ENCODE data around the gene TGFBR3. TPM values are rescaled to one million over a fixed set of nuclear protein-coding genes. Genes with fewer than 3 reads are reported as not detected.

TGFBR3 gene
- total and polyA plus RNA-seq, 9 of the 15 experiments (the other 6 are each of a cell fraction or from before 2014, with no cell fraction given) = 3.6 to 32.4 (median 15.6) TPM

GRCh38 chr1:91897016-91897415, 11.1 kb upstream of the TGFBR3 start (continued):
- TF ChIP-seq CLOCK (CRISPR knock-in tag; IDR thresholded peaks at IDR 0.05; ENCODE audit: borderline replicate concordance) (no peak), BRF1 (IDR thresholded peaks at IDR 0.05; ENCODE audit: borderline replicate concordance, extremely low read depth, insufficient read length) (no peak)

GRCh38 chr1:91895832-91896556, 10.0 kb upstream of the TGFBR3 start:
- peaks cover 4% of the 10 kb centered on the region; the same call in 1 of the 3 replicates for H3K79me2 ChIP-seq (ENCODE audit: control insufficient read depth, insufficient read depth, low read length)
- H3K36me3 ChIP-seq (ENCODE audit: control insufficient read depth, insufficient read depth, low read length) = peaks cover 9% of the 10 kb centered on the region; the same call in 2 of the 3 replicates
- H3K4me2 ChIP-seq (ENCODE audit: insufficient read depth, low read length) = no peak overlapping the region
- no peaks in the 10 kb centered on the region for H3K9me1 ChIP-seq (ENCODE audit: control insufficient read depth, insufficient read depth, low read length)
- no peak for DNase-seq (ENCODE audit: extremely low read depth in 1 of 4, low spot score in 3 of 4)
- ATAC-seq = peak; percentile 43; the same call in 1 of the 3 replicates
- no TSS peak for BruUV-seq (replicated peaks)
- no peaks in the 10 kb centered on the region for H4K20me1 ChIP-seq (replicated peaks; ENCODE audit: control insufficient read depth, insufficient read depth, low read length)
- no peak overlapping the region for H2AFZ ChIP-seq (ENCODE audit: low read depth, low read length)
- no peaks in the 10 kb centered on the region for H3K9me3 ChIP-seq (replicated peaks; ENCODE audit: control insufficient read depth, insufficient read depth, low read depth, low read length)
- ChIA-PET CTCF (ENCODE audit: low intra/inter-chr PET ratio) (no interaction called here), POLR2A (interaction anchor here (0.7 to 1.3 kb wide), 4 partner anchors 8 to 120 kb away, joined by 3 to 5 read pairs (median 4); partner anchors contain the start of gene TGFBR3)
- no peaks in the 10 kb centered on the region for H3K27me3 ChIP-seq (ENCODE audit: control insufficient read depth in 2 of 2, insufficient read depth in 2 of 2, low read length in 2 of 2)
- no peak overlapping the region for H3K4me3 ChIP-seq
- FAIRE-seq = no peak
- intact Hi-C loops (cut with micrococcal nuclease) = no loop called here
- in situ Hi-C loops (cut with MboI) = no loop called here
- no peak overlapping the region for H3K9ac ChIP-seq (ENCODE audit: insufficient read depth in 1 of 2, low read depth in 2 of 2, low read length in 2 of 2)
- 23% methylated on average over 2 of the region's 2 CpGs for WGBS (ENCODE audit: insufficient coverage, low coverage, missing lambda C conversion rate)
- H3K27ac ChIP-seq (ENCODE audit: extremely low read depth, low read depth, low read length) = no peak overlapping the region
- H3K4me1 ChIP-seq (replicated peaks in 1 of 2; ENCODE audit: control insufficient read depth in 2 of 2, insufficient read depth in 2 of 2, low read length in 2 of 2) = peaks cover 0 to 3% of the 10 kb centered on the region in 2 experiments; a peak in 3 of 5 replicates
- TF ChIP-seq NFIX (CRISPR knock-in tag; IDR thresholded peaks at IDR 0.05; ENCODE audit: low read depth) (no peak), RNF2 (IDR thresholded peaks at IDR 0.05) (no peak), NR3C1 (CRISPR knock-in tag; IDR thresholded peaks at IDR 0.05) (no peak), NELFE (IDR thresholded peaks at IDR 0.05; ENCODE audit: insufficient read depth, insufficient read length) (no peak), FOS (IDR thresholded peaks at IDR 0.05; ENCODE audit: extremely low read depth, insufficient read length) (no peak), RBM15 (IDR thresholded peaks at IDR 0.05; ENCODE audit: insufficient read depth, low read length) (no peak), ZBTB33 (CRISPR knock-in tag; IDR thresholded peaks at IDR 0.05) (no peak), ZNF398 (CRISPR knock-in tag; IDR thresholded peaks at IDR 0.05) (no peak), BCL6 (CRISPR knock-in tag; IDR thresholded peaks at IDR 0.05) (no peak), ZNF57 (CRISPR knock-in tag; IDR thresholded peaks at IDR 0.05) (no peak), USF2 (CRISPR knock-in tag; IDR thresholded peaks at IDR 0.05) (no peak)
